H9 (cell line): ENCODE data around the gene POLQ. TPM values are rescaled to one million over a fixed set of nuclear protein-coding genes. Genes with fewer than 3 reads are reported as not detected.

Experiments used
- DNase-seq: peaks from one replicate; pipeline ENCODE4 v3.0.0-alpha.2; 2017
- H2AFZ ChIP-seq: one replicate; pipeline ENCODE4 v1.6.1; 2013; ENCODE audit warnings: mild to moderate bottlenecking, low read length, control low read depth, moderate library complexity
- H2AK5ac ChIP-seq: 2 replicates; pipeline ENCODE4 v1.6.1; 2013; ENCODE audit warnings: low read length, control low read depth, mixed read lengths; ENCODE audit not compliant: insufficient read length
- H2BK120ac ChIP-seq: one replicate; pipeline ENCODE4 v1.6.1; 2013; ENCODE audit warnings: low read depth, mild to moderate bottlenecking, low read length, control low read depth, inconsistent platforms; ENCODE audit not compliant: poor library complexity, severe bottlenecking
- H2BK12ac ChIP-seq: 2 replicates; pipeline ENCODE4 v1.6.1; 2013; ENCODE audit warnings: low read length, control low read depth, mixed read lengths, low read depth; ENCODE audit not compliant: insufficient read length
- H2BK15ac ChIP-seq: 2 replicates; pipeline ENCODE4 v1.6.1; 2013; ENCODE audit warnings: low read depth, low read length, control low read depth
- H2BK20ac ChIP-seq: one replicate; pipeline ENCODE4 v1.6.1; 2013; ENCODE audit warnings: low read depth, mild to moderate bottlenecking, low read length, control low read depth, inconsistent platforms; ENCODE audit not compliant: poor library complexity, severe bottlenecking
- H2BK5ac ChIP-seq: 2 replicates; pipeline ENCODE4 v1.6.1; 2013; ENCODE audit warnings: low read length, control low read depth, mixed read lengths; ENCODE audit not compliant: insufficient read length
- H3K14ac ChIP-seq: 2 replicates; pipeline ENCODE4 v1.6.1; 2013; ENCODE audit warnings: low read length, control low read depth; ENCODE audit not compliant: insufficient read depth
- H3K18ac ChIP-seq: 2 replicates; pipeline ENCODE4 v1.6.1; 2013; ENCODE audit warnings: low read depth, mild to moderate bottlenecking, mixed read lengths, low read length, control low read depth; ENCODE audit not compliant: insufficient read length
- H3K23ac ChIP-seq: 2 replicates; pipeline ENCODE4 v1.6.1; 2013; ENCODE audit warnings: low read length, control low read depth, mixed read lengths, low read depth; ENCODE audit not compliant: insufficient read length
- H3K23me2 ChIP-seq: 2 replicates; pipeline ENCODE4 v1.6.1; 2013; ENCODE audit warnings: low read depth, mild to moderate bottlenecking, mixed read lengths, low read length, control low read depth; ENCODE audit not compliant: insufficient read length, poor library complexity, severe bottlenecking
- H3K27ac ChIP-seq: 2 replicates; pipeline ENCODE4 v1.5.1; 2013; ENCODE audit warnings: low read length, control low read depth, mixed read lengths, low read depth; ENCODE audit not compliant: insufficient read length
- H3K27me3 ChIP-seq: 2 replicates; pipeline ENCODE4 v1.6.1; 2013; ENCODE audit warnings: low read length, control low read depth, inconsistent platforms; ENCODE audit not compliant: insufficient read depth
- H3K4ac ChIP-seq: 2 replicates; pipeline ENCODE4 v1.6.1; 2013; ENCODE audit warnings: low read depth, mild to moderate bottlenecking, control low read depth, inconsistent platforms, low read length, moderate library complexity
- H3K4me1 ChIP-seq: 2 replicates; pipeline ENCODE4 v1.6.1; 2013; ENCODE audit warnings: low read length, control low read depth, inconsistent platforms; ENCODE audit not compliant: insufficient read depth
- H3K4me2 ChIP-seq: 2 replicates; pipeline ENCODE4 v1.6.1; 2013; ENCODE audit warnings: low read length, control low read depth, mixed read lengths; ENCODE audit not compliant: insufficient read length, insufficient read depth
- H3K56ac ChIP-seq: 2 replicates; pipeline ENCODE4 v1.6.1; 2013; ENCODE audit warnings: low read depth, mild to moderate bottlenecking, mixed read lengths, low read length, control low read depth; ENCODE audit not compliant: insufficient read length
- H3K79me1 ChIP-seq: 2 replicates; pipeline ENCODE4 v1.6.1; 2013; ENCODE audit warnings: low read depth, mild to moderate bottlenecking, moderate library complexity, low read length, control low read depth, inconsistent platforms; ENCODE audit not compliant: insufficient read depth, poor library complexity, severe bottlenecking
- H3K79me2 ChIP-seq: 2 replicates; pipeline ENCODE4 v1.6.1; 2013; ENCODE audit warnings: low read length, control low read depth, inconsistent platforms; ENCODE audit not compliant: insufficient read depth
- H3K9ac ChIP-seq: 2 replicates; pipeline ENCODE4 v1.6.1; 2013; ENCODE audit warnings: low read length, control low read depth, mixed read lengths; ENCODE audit not compliant: insufficient read length; ENCODE audit errors: extremely low read depth
- H3K9me3 ChIP-seq: one replicate; pipeline ENCODE4 v1.6.1; 2013; ENCODE audit warnings: low read depth, low read length, inconsistent platforms; ENCODE audit not compliant: control insufficient read depth
- H3T11ph ChIP-seq: one replicate; pipeline ENCODE4 v1.6.1; 2013; ENCODE audit warnings: mild to moderate bottlenecking, low read length, control low read depth, inconsistent platforms
- H4K20me1 ChIP-seq: one replicate; pipeline ENCODE4 v1.6.1; 2013; ENCODE audit not compliant: control insufficient read depth, insufficient read length, insufficient read depth
- H4K5ac ChIP-seq: 2 replicates; pipeline ENCODE4 v1.6.1; 2013; ENCODE audit warnings: low read depth, mild to moderate bottlenecking, mixed read lengths, low read length, control low read depth; ENCODE audit not compliant: insufficient read length
- H4K8ac ChIP-seq: replicated peaks from 2 replicates; pipeline ENCODE4 v1.6.1; 2013; ENCODE audit warnings: low read length, control low read depth, mixed read lengths, low read depth; ENCODE audit not compliant: insufficient read length
- H4K91ac ChIP-seq: 2 replicates; pipeline ENCODE4 v1.6.1; 2013; ENCODE audit warnings: low read depth, mild to moderate bottlenecking, moderate library complexity, mixed read lengths, low read length, control low read depth; ENCODE audit not compliant: insufficient read length
- H3K27ac Mint-ChIP-seq, 3 experiments: 2 replicates in 2 of 3; 3 replicates in 1 of 3; pipeline ENCODE4 v1.8.0; 2020 to 2021; ENCODE audit warnings: mixed read lengths in 3 of 3, mild to moderate bottlenecking in 1 of 3, moderate library complexity in 1 of 3
- H3K27me3 Mint-ChIP-seq: 2 replicates; pipeline ENCODE4 v1.8.0; 2021; ENCODE audit warnings: low read depth, mild to moderate bottlenecking, moderate library complexity, mixed read lengths
- H3K36me3 Mint-ChIP-seq, 3 experiments: 2 replicates in 2 of 3; 3 replicates in 1 of 3; pipeline ENCODE4 v1.8.0; 2020 to 2021; ENCODE audit warnings: low read depth in 3 of 3, mixed read lengths in 3 of 3; ENCODE audit not compliant: insufficient read depth in 1 of 3
- H3K4me1 Mint-ChIP-seq, 2 experiments: 2 replicates each; pipeline ENCODE4 v1.8.0; 2020; ENCODE audit warnings: mixed read lengths in 2 of 2
- H3K4me3 Mint-ChIP-seq, 2 experiments: 2 replicates in 1 of 2; 3 replicates in 1 of 2; pipeline ENCODE4 v1.8.0; 2020 to 2021; ENCODE audit warnings: mild to moderate bottlenecking in 2 of 2, mixed read lengths in 2 of 2, moderate library complexity in 1 of 2
- H3K9me3 Mint-ChIP-seq, 2 experiments: 2 replicates in 1 of 2; 3 replicates in 1 of 2; pipeline ENCODE4 v1.8.0; 2020; ENCODE audit warnings: mild to moderate bottlenecking in 2 of 2, mixed read lengths in 2 of 2, moderate library complexity in 1 of 2
- CTCF ChIP-seq: fragments of 200-600 bp; sonication (generic); conservative IDR thresholded peaks from 3 replicates; pipeline ENCODE4 v1.8.0; 2021; ENCODE audit warnings: antibody characterized with exemption, mild to moderate bottlenecking
- WGBS: extraction: QIAGEN DNeasy Blood & Tissue Kit; methylation state at CpG from one replicate; pipeline ENCODE4 v1.1.7; 2013; ENCODE audit warnings: missing lambda C conversion rate, low lambda C conversion rate, mixed read lengths; ENCODE audit not compliant: insufficient read length; ENCODE audit errors: extremely low coverage; 5-methylcytosine and 5-hydroxymethylcytosine counted together
- total RNA-seq: library from RNA; stranded (reverse); gene quantifications from 2 replicates; pipeline ENCODE4 v1.2.1, GENCODE V29; 2021

POLQ gene
- total RNA-seq, 1 experiment from 2014 or later = 15.4 TPM

DNA sequence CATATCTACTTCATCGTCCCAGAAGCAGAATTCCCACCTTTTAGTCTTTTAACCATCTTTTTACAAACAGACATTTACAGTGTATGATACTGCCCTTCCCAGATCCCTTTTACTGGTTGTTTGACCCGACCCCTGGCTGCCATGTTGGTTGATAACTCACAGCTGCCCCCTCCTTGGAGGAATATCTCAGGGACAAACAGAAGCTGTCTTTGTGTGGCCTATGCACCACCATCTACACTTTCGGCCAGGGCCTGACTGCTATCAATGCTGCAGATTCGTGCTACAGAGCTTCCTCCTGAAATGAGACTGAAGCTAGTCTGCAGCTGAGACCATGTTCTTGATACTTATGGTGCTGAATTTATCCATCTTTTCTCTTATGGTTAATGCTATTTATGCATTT, 6.6 kb upstream of the POLQ start:
- H2BK12ac ChIP-seq = no peak overlapping the region
- no peak overlapping the region for H2BK5ac ChIP-seq
- no peaks in the 10 kb centered on the region for H3K4me1 ChIP-seq
- H3K9ac ChIP-seq = no peak overlapping the region
- H2BK20ac ChIP-seq = no peak overlapping the region
- H3K27me3 ChIP-seq = no peaks in the 10 kb centered on the region
- H4K5ac ChIP-seq = no peak overlapping the region
- no peaks in the 10 kb centered on the region for H3K23me2 ChIP-seq
- H3K4me3 Mint-ChIP-seq = no peak overlapping the region
- H3K27me3 Mint-ChIP-seq = no peaks in the 10 kb centered on the region
- H3K18ac ChIP-seq = no peak overlapping the region
- no peak overlapping the region for H2BK120ac ChIP-seq
- H3K27ac ChIP-seq = no peak overlapping the region
- H3K9me3 ChIP-seq = no peaks in the 10 kb centered on the region
- H3K4me1 Mint-ChIP-seq = peaks cover 11 to 19% of the 10 kb centered on the region in 2 experiments
- peaks cover 4 to 9% of the 10 kb centered on the region in 2 experiments; a peak in 4 of 5 replicates for H3K9me3 Mint-ChIP-seq
- H3K36me3 Mint-ChIP-seq = peaks cover 0 to 6% (median 2%) of the 10 kb centered on the region in 3 experiments; a peak in 4 of 7 replicates
- no peak overlapping the region for H2AK5ac ChIP-seq
- no peaks in the 10 kb centered on the region for H3K79me1 ChIP-seq
- no peak overlapping the region for H3K27ac Mint-ChIP-seq
- no peak overlapping the region for H3K4me2 ChIP-seq
- H4K91ac ChIP-seq = no peak overlapping the region
- H2AFZ ChIP-seq = no peak overlapping the region
- H3K14ac ChIP-seq = no peak overlapping the region
- H4K8ac ChIP-seq = no peak overlapping the region
- H3K23ac ChIP-seq = no peak overlapping the region
- H4K20me1 ChIP-seq = no peaks in the 10 kb centered on the region
- WGBS = no CpG with 5 or more reads among the region's 4 CpGs
- no peak overlapping the region for H3K4ac ChIP-seq
- no peak for DNase-seq
- no peak overlapping the region for H3T11ph ChIP-seq
- H3K56ac ChIP-seq = no peak overlapping the region
- no peak overlapping the region for H2BK15ac ChIP-seq
- H3K79me2 ChIP-seq = no peaks in the 10 kb centered on the region
- no peak for TF ChIP-seq CTCF
